HepG2 (cell line): ENCODE results near the gene ARL4D. TPM values are rescaled to one million over a fixed set of nuclear protein-coding genes. Genes with fewer than 3 reads are reported as not detected.

ENCODE experiments used
- CSRNP2 ChIP-seq: sonication (generic); formaldehyde crosslinking; conservative IDR thresholded peaks from 2 replicates; pipeline ENCODE4 v1.8.0; 2022; ENCODE audit warnings: low read depth, missing genetic modification reagents
- LCORL ChIP-seq, 2 experiments: fragments of 450-650 bp in 1 of 2; sonication (generic) in 1 of 2; formaldehyde crosslinking in 1 of 2; IDR thresholded peaks; 2 replicates each; pipeline versions ENCODE4 v1.5.0 to v1.6.1; 2017 to 2020; ENCODE audit warnings: antibody characterized with exemption in 1 of 2, missing genetic modification reagents in 1 of 2
- MED8 ChIP-seq: sonication (generic); formaldehyde crosslinking; IDR thresholded peaks from 2 replicates; pipeline ENCODE4 v1.8.1; 2023; ENCODE audit warnings: mild to moderate bottlenecking, missing genetic modification reagents; ENCODE audit not compliant: insufficient replicate concordance
- NFRKB ChIP-seq: fragments of 450-650 bp; IDR thresholded peaks from 2 replicates; pipeline ENCODE4 v1.6.1; 2017
- PCBP1 ChIP-seq: fragments of 200-400 bp; formaldehyde crosslinking; IDR thresholded peaks from 2 replicates; pipeline ENCODE4 v1.6.1; 2017; ENCODE audit warnings: mild to moderate bottlenecking, low read depth, low read length, borderline replicate concordance
- PRPF4 ChIP-seq: fragments of 200-400 bp; formaldehyde crosslinking; IDR thresholded peaks from 2 replicates; pipeline ENCODE4 v1.6.1; 2016; ENCODE audit warnings: low read length, low read depth; ENCODE audit not compliant: poor library complexity, severe bottlenecking
- RAD21 ChIP-seq: fragments of 450-650 bp; formaldehyde crosslinking; IDR thresholded peaks from 2 replicates; pipeline ENCODE4 v1.5.0; 2020; ENCODE audit warnings: mild to moderate bottlenecking
- RELA ChIP-seq: sonication (generic); formaldehyde crosslinking; IDR thresholded peaks from 2 replicates; pipeline ENCODE4 v1.4.0; 2020; ENCODE audit warnings: missing genetic modification reagents
- RXRB ChIP-seq: IDR thresholded peaks from 2 replicates; pipeline ENCODE4 v1.6.1; 2016; ENCODE audit warnings: borderline replicate concordance, missing genetic modification reagents, missing compliant biosample characterization
- SKI ChIP-seq: fragments of 450-650 bp; IDR thresholded peaks from one replicate; pipeline ENCODE4 v1.6.1; 2018; ENCODE audit warnings: mild to moderate bottlenecking; ENCODE audit not compliant: partially characterized antibody
- SMC3 ChIP-seq: IDR thresholded peaks from 2 replicates; pipeline ENCODE4 v1.6.1; 2011; ENCODE audit warnings: low read length, improper control_type of control experiment
- SNAI1 ChIP-seq: sonication (generic); formaldehyde crosslinking; IDR thresholded peaks from 2 replicates; pipeline ENCODE4 v1.5.0; 2020; ENCODE audit warnings: mild to moderate bottlenecking, missing genetic modification reagents, borderline replicate concordance
- XBP1 ChIP-seq: sonication (generic); formaldehyde crosslinking; IDR thresholded peaks from 2 replicates; pipeline ENCODE4 v1.5.0; 2020; ENCODE audit warnings: missing genetic modification reagents
- ZBTB3 ChIP-seq: sonication (generic); formaldehyde crosslinking; IDR thresholded peaks from 2 replicates; pipeline ENCODE4 v1.4.0; 2020; ENCODE audit warnings: low read depth, mild to moderate bottlenecking, moderate library complexity, missing genetic modification reagents, borderline replicate concordance
- ZBTB7B ChIP-seq: sonication (generic); formaldehyde crosslinking; IDR thresholded peaks from 2 replicates; pipeline ENCODE4 v1.4.0; 2020; ENCODE audit warnings: missing genetic modification reagents
- ZMYM3 ChIP-seq: sonication (generic); formaldehyde crosslinking; IDR thresholded peaks from 2 replicates; pipeline ENCODE4 v1.5.1; 2020; ENCODE audit warnings: mild to moderate bottlenecking, missing genetic modification reagents
- ZNF263 ChIP-seq: sonication (generic); formaldehyde crosslinking; IDR thresholded peaks from 2 replicates; pipeline ENCODE4 v1.4.0; 2020; ENCODE audit warnings: missing genetic modification reagents
- ZNF549 ChIP-seq: sonication (generic); formaldehyde crosslinking; IDR thresholded peaks from 2 replicates; pipeline ENCODE4 v1.5.0; 2020; ENCODE audit warnings: missing genetic modification reagents
- ZNF75D ChIP-seq: sonication (generic); formaldehyde crosslinking; IDR thresholded peaks from 2 replicates; pipeline ENCODE4 v1.8.1; 2023; ENCODE audit warnings: missing genetic modification reagents, mild to moderate bottlenecking, borderline replicate concordance
- ZNF773 ChIP-seq: sonication (generic); formaldehyde crosslinking; IDR thresholded peaks from 2 replicates; pipeline ENCODE4 v1.4.0; 2020; ENCODE audit warnings: missing genetic modification reagents, borderline replicate concordance
- ZNF788 ChIP-seq: sonication (generic); formaldehyde crosslinking; IDR thresholded peaks from 2 replicates; pipeline ENCODE4 v1.5.0; 2020; ENCODE audit warnings: mild to moderate bottlenecking, missing genetic modification reagents, borderline replicate concordance
- polyA plus RNA-seq, 8 experiments: library from polyadenylated mRNA; depleted of rRNA in 3 of 8; stranded (reverse) in 7 of 8; unstranded in 1 of 8; fragments of >200 nt; fragmentation: Illumina TruSeq in 4 of 8; extraction: Trizol in 4 of 8; gene quantifications; 2 replicates each; pipeline versions ENCODE4 v1.2.1 to v1.2.3, GENCODE V29; 2011 to 2016; ENCODE audit warnings: low read depth in 4 of 8, missing spikeins in 1 of 8, mixed read lengths in 1 of 8; ENCODE audit not compliant: insufficient read depth in 1 of 8
- total RNA-seq, 5 experiments: library from RNA; depleted of rRNA; stranded (reverse); fragments of >200 nt; fragmentation: Illumina TruSeq; extraction: Trizol; gene quantifications; 2 replicates each; pipeline ENCODE4 v1.2.3, GENCODE V29; 2016; ENCODE audit warnings: low read depth in 1 of 5
- TF ChIP-seq, protein P1 (sequence below): sonication (generic); formaldehyde crosslinking; IDR thresholded peaks from 2 replicates; pipeline ENCODE4 v1.5.0; 2020; ENCODE audit warnings: mild to moderate bottlenecking, missing genetic modification reagents, borderline replicate concordance
- TF ChIP-seq, protein P2 (sequence below): sonication (generic); formaldehyde crosslinking; IDR thresholded peaks from 2 replicates; pipeline ENCODE4 v1.5.1; 2020; ENCODE audit warnings: mild to moderate bottlenecking, missing genetic modification reagents, borderline replicate concordance

The ARL4D gene
- total and polyA plus RNA-seq, 2 of the 13 experiments (the other 11 are each of a cell fraction or from before 2014, with no cell fraction given) = 9.0 to 25.9 TPM

GRCh38 chr17:43384476-43384862 is 14.3 kb upstream of the ARL4D start (continued):
- TF ChIP-seq, protein P1, sequence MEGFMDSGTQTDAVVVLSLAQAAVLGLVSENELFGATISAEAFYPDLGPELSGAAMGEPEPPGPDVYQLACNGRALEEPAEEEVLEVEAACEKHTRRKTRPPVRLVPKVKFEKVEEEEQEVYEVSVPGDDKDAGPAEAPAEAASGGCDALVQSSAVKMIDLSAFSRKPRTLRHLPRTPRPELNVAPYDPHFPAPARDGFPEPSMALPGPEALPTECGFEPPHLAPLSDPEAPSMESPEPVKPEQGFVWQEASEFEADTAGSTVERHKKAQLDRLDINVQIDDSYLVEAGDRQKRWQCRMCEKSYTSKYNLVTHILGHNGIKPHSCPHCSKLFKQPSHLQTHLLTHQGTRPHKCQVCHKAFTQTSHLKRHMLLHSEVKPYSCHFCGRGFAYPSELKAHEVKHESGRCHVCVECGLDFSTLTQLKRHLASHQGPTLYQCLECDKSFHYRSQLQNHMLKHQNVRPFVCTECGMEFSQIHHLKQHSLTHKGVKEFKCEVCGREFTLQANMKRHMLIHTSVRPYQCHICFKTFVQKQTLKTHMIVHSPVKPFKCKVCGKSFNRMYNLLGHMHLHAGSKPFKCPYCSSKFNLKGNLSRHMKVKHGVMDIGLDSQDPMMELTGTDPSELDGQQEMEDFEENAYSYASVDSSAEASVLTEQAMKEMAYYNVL (CRISPR knock-in tag) = peak; percentile 74; the same call in 1 of the 2 replicates
- TF ChIP-seq ZNF263 = no peak
- TF ChIP-seq MED8 = no peak
- no peak for TF ChIP-seq SNAI1 (CRISPR knock-in tag)
- TF ChIP-seq XBP1 (CRISPR knock-in tag) = no peak
- TF ChIP-seq ZNF75D (CRISPR knock-in tag) = no peak
- TF ChIP-seq PCBP1 = no peak
- TF ChIP-seq ZMYM3 (CRISPR knock-in tag) = peak; percentile 99
- TF ChIP-seq, protein P2, sequence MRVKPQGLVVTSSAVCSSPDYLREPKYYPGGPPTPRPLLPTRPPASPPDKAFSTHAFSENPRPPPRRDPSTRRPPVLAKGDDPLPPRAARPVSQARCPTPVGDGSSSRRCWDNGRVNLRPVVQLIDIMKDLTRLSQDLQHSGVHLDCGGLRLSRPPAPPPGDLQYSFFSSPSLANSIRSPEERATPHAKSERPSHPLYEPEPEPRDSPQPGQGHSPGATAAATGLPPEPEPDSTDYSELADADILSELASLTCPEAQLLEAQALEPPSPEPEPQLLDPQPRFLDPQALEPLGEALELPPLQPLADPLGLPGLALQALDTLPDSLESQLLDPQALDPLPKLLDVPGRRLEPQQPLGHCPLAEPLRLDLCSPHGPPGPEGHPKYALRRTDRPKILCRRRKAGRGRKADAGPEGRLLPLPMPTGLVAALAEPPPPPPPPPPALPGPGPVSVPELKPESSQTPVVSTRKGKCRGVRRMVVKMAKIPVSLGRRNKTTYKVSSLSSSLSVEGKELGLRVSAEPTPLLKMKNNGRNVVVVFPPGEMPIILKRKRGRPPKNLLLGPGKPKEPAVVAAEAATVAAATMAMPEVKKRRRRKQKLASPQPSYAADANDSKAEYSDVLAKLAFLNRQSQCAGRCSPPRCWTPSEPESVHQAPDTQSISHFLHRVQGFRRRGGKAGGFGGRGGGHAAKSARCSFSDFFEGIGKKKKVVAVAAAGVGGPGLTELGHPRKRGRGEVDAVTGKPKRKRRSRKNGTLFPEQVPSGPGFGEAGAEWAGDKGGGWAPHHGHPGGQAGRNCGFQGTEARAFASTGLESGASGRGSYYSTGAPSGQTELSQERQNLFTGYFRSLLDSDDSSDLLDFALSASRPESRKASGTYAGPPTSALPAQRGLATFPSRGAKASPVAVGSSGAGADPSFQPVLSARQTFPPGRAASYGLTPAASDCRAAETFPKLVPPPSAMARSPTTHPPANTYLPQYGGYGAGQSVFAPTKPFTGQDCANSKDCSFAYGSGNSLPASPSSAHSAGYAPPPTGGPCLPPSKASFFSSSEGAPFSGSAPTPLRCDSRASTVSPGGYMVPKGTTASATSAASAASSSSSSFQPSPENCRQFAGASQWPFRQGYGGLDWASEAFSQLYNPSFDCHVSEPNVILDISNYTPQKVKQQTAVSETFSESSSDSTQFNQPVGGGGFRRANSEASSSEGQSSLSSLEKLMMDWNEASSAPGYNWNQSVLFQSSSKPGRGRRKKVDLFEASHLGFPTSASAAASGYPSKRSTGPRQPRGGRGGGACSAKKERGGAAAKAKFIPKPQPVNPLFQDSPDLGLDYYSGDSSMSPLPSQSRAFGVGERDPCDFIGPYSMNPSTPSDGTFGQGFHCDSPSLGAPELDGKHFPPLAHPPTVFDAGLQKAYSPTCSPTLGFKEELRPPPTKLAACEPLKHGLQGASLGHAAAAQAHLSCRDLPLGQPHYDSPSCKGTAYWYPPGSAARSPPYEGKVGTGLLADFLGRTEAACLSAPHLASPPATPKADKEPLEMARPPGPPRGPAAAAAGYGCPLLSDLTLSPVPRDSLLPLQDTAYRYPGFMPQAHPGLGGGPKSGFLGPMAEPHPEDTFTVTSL (CRISPR knock-in tag) = no peak; the same call in 1 of the 2 replicates
- no peak for TF ChIP-seq CSRNP2
- no peak for TF ChIP-seq ZNF773 (CRISPR knock-in tag)
- no peak for TF ChIP-seq LCORL (IDR thresholded peaks at IDR 0.05)
- TF ChIP-seq LCORL (CRISPR knock-in tag; IDR thresholded peaks at IDR 0.05) = peak; percentile 93
- peak; percentile 97 for TF ChIP-seq ZNF788 (CRISPR knock-in tag)
- TF ChIP-seq SKI = peak; percentile 34
- TF ChIP-seq ZBTB3 = no peak
- TF ChIP-seq ZBTB7B (CRISPR knock-in tag) = peak; percentile 90; the same call in 1 of the 2 replicates
- TF ChIP-seq RELA = no peak
- TF ChIP-seq ZNF549 = no peak
- peak; percentile 41; the same call in 1 of the 2 replicates for TF ChIP-seq RAD21 (CRISPR knock-in tag)
- no peak for TF ChIP-seq NFRKB
- TF ChIP-seq SMC3 = peak; percentile 36
- no peak for TF ChIP-seq PRPF4
- TF ChIP-seq RXRB (CRISPR knock-in tag) = peak; percentile 91; the same call in 1 of the 2 replicates
